Heart left ventricle (tissue), 16 donors: Measurements from ENCODE around the gene TAF9B. TPM values are rescaled to one million over a fixed set of nuclear protein-coding genes. Genes with fewer than 3 reads are reported as not detected.
A peak's percentile ranks its signal among the peaks of the same experiment; 100 is the strongest.

Experiments
- ATAC-seq, 4 donors: fragments of 200-7000 bp; cut with Tn5 transposase; one replicate each; pipeline ENCODE4 v1.9.1; 2020 to 2022; ENCODE audit warnings: moderate library complexity in 4 of 4, mild to moderate bottlenecking in 3 of 4, moderate number of reproducible peaks in 1 of 4
- DNase-seq, 5 donors: peaks; one replicate each; pipeline ENCODE4 v3.0.0-alpha.2; 2020
- H3K27ac ChIP-seq, 12 donors: fragments of 200-600 bp; sonication (generic) in 4 of 12; one replicate each; pipeline versions ENCODE4 v1.5.0 to v1.8.0; 2016 to 2022; ENCODE audit warnings: mild to moderate bottlenecking in 2 of 12
- H3K27me3 ChIP-seq, 9 donors: fragments of 200-600 bp; sonication (generic) in 2 of 9; one replicate each; pipeline versions ENCODE4 v1.5.1 to v1.8.0; 2016 to 2022; ENCODE audit warnings: mild to moderate bottlenecking in 3 of 9
- H3K36me3 ChIP-seq, 9 donors: fragments of 200-600 bp; sonication (generic) in 2 of 9; one replicate each; pipeline versions ENCODE4 v1.5.0 to v1.8.0; 2018 to 2022; ENCODE audit warnings: mild to moderate bottlenecking in 2 of 9
- H3K4me1 ChIP-seq, 12 donors: fragments of 200-600 bp; sonication (generic) in 4 of 12; one replicate each; pipeline versions ENCODE4 v1.5.0 to v1.8.0; 2016 to 2022; ENCODE audit warnings: mild to moderate bottlenecking in 3 of 12
- H3K4me3 ChIP-seq, 12 donors: fragments of 200-600 bp; sonication (generic) in 4 of 12; one replicate each; pipeline versions ENCODE4 v1.5.0 to v1.8.0; 2017 to 2022; ENCODE audit warnings: mild to moderate bottlenecking in 9 of 12, moderate library complexity in 4 of 12
- H3K9me3 ChIP-seq, 12 donors: fragments of 200-600 bp; sonication (generic) in 4 of 12; one replicate each; pipeline versions ENCODE4 v1.5.0 to v1.8.0; 2016 to 2022; ENCODE audit warnings: mild to moderate bottlenecking in 1 of 12
- POLR2A ChIP-seq, 2 donors: fragments of 450-650 bp; IDR thresholded peaks; one replicate each; pipeline ENCODE4 v1.6.1; 2017; ENCODE audit warnings: antibody characterized with exemption in 2 of 2, mild to moderate bottlenecking in 2 of 2, moderate library complexity in 2 of 2
- WGBS, 4 donors: extraction: QIAGEN DNeasy Blood & Tissue Kit in 2 of 4; methylation state at CpG; one replicate each; pipeline versions ENCODE4 v1.1.5 to v1.1.7; 2013 to 2018; 5-methylcytosine and 5-hydroxymethylcytosine counted together
- intact Hi-C, 10 donors: fragments of 100-400 bp; cut with DNase I; formaldehyde crosslinking; loops; one replicate each; pipeline versions ENCODE4 v1.11.1 to v1.14.2; 2022
- polyA plus RNA-seq, 2 donors: library from polyadenylated mRNA; stranded (reverse); fragments of 200-250 nt; gene quantifications; one replicate each; pipeline ENCODE4 v1.2.3, GENCODE V29; 2013
- total RNA-seq, 9 donors: library from RNA; depleted of rRNA in 2 of 9; stranded (reverse); fragments of >200 nt in 2 of 9; fragmentation: NEBNext Ultra II Directional in 3 of 9; extraction: Animal tissue kit (Norgen Biotek cat#: 25700) in 3 of 9; gene quantifications; one replicate each; pipeline versions ENCODE4 v1.1.0 to v1.2.4, GENCODE V29; 2016 to 2023
- TF ChIP-seq, protein P1 (sequence below), 12 donors: fragments of 200-600 bp; sonication (generic) in 4 of 12; IDR thresholded peaks; one replicate each; pipeline versions ENCODE4 v1.5.0 to v1.8.0; 2018 to 2022; ENCODE audit warnings: antibody characterized with exemption in 12 of 12, mild to moderate bottlenecking in 5 of 12
- donor health status: ischemic (EF 13 %, LVEDD 7.1; RV severe dilation, severe dysfunction).
- donor health status: healthy with polysubstance abuse.
- donor health status: DM: no; HTN: yes; CAD: no.
- donor health status: DM: no; HTN: no; CAD: no.
- donor health status: ischemic (EF 25% LVEDD 6.9; RV normal size, moderate dysfunction).
- donor health status: ischemic (EF 25% LVEDD 5.7; RV mildly dilated, moderate dysfunction).
- donor health status: healthy.
- donor health status: DM: yes; HTN: yes; CAD: no.
- donor health status: ischemic (EF 35%, LVEDD 5.7; RV mildly dilated, moderate dysfunction).
- donor health status: nonischemic (EF 11% LVEDD 7.7; RV severe dilation, severe dysfunction).
- donor health status: DM: yes; HTN: yes; CAD: no.
- donor health status: PGD.
- donor health status: ischemic (EF 29% LVEDD 5.4; RV normal size, mild dysfunction).
- donor health status: nonischemic (EF 23%, LVEDD 6.1; RV moderate dilation, normal function).

Gene TAF9B
- total and polyA plus RNA-seq, 11 donors: 10.2 to 31.9 (median 22.6) TPM

DNA sequence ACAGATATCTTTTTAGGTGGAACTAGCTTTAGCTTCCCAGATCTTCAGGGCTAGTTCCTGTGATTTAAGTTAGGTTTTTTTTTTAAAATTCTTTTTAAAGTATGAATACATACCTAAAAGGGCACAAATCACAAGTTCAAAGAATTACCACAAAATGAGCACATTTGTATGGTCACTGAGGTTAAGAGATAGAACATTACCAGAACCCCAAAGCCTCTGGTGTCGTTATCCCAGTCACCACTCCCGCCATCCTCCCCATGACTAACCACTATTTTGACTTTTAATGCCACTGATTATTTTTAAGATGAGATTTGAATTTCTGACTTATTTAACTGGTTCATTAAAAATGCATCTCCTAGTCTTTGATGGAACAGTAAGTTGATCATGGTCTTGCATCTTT, 30.0 kb downstream of the TAF9B start:
- peaks cover 0 to 52% (median 43%) of the 10 kb centered on the region in 9 donors for H3K36me3 ChIP-seq
- DNase-seq (no peak), ATAC-seq (no peak)
- H3K4me1 ChIP-seq: peaks cover 0 to 67% (median 36%) of the 10 kb centered on the region in 12 donors
- H3K9me3 ChIP-seq: no peaks in the 10 kb centered on the region
- intact Hi-C loops: loop anchor here in 4 of 10 donors (10.0 kb wide), 3 partner anchors 195 to 215 kb away; partner anchors contain the start of genes ATP7A (in 1 of the 4), COX7B (in 1 of the 4) and MAGT1 (in 1 of the 4)
- WGBS, 4 donors: 74 to 84% (median 77%) methylated on average over 2 of the region's 2 CpGs
- H3K27ac ChIP-seq: no peak overlapping the region
- H3K4me3 ChIP-seq: no peak overlapping the region
- TF ChIP-seq POLR2A (IDR thresholded peaks at IDR 0.05): no peak
- TF ChIP-seq, protein P1, sequence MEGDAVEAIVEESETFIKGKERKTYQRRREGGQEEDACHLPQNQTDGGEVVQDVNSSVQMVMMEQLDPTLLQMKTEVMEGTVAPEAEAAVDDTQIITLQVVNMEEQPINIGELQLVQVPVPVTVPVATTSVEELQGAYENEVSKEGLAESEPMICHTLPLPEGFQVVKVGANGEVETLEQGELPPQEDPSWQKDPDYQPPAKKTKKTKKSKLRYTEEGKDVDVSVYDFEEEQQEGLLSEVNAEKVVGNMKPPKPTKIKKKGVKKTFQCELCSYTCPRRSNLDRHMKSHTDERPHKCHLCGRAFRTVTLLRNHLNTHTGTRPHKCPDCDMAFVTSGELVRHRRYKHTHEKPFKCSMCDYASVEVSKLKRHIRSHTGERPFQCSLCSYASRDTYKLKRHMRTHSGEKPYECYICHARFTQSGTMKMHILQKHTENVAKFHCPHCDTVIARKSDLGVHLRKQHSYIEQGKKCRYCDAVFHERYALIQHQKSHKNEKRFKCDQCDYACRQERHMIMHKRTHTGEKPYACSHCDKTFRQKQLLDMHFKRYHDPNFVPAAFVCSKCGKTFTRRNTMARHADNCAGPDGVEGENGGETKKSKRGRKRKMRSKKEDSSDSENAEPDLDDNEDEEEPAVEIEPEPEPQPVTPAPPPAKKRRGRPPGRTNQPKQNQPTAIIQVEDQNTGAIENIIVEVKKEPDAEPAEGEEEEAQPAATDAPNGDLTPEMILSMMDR (IDR thresholded peaks at IDR 0.05): no peak
- no peaks in the 10 kb centered on the region for H3K27me3 ChIP-seq

DNA sequence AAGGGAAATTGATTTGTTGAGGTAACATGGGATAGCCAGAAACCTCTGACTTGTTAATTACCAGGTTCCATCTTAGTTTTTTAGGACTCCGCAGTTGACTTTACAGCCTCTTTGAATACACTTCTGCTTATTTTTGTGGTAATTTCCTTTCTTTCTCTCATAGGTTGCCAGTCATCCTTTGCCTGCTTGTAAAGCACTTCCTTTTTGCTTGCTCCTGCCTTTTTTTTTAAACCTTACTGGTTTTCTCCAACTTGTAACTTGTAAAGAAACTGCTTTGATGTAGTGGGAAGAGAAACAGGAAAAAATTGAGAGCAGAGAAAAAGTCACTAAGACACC, 32.8 kb downstream of the TAF9B start:
- Histone ChIP-seq H3K27ac (peak overlapping the region in 4 of 12 donors; percentile 9 to 96 (median 95)), H3K4me3 (peak overlapping the region in 8 of 12 donors; percentile 61 to 96 (median 84)), H3K4me1 (peaks cover 0 to 57% (median 36%) of the 10 kb centered on the region in 12 donors), H3K27me3 (no peaks in the 10 kb centered on the region), H3K36me3 (peaks cover 0 to 25% (median 17%) of the 10 kb centered on the region in 9 donors), H3K9me3 (peaks cover 0 to 3% (median 0%) of the 10 kb centered on the region in 12 donors)
- DNase-seq (no peak), ATAC-seq (no peak)
- WGBS, 4 donors: 63 to 88% (median 81%) methylated on average over 1 of the region's 1 CpG
- TF ChIP-seq, protein P1 (IDR thresholded peaks at IDR 0.05): no peak
- TF ChIP-seq POLR2A (IDR thresholded peaks at IDR 0.05): no peak
- intact Hi-C loops: loop anchor here in 4 of 10 donors (10.0 kb wide), 3 partner anchors 192 to 212 kb away; partner anchors contain the start of genes ATP7A (in 1 of the 4), COX7B (in 1 of the 4) and MAGT1 (in 1 of the 4)

DNA sequence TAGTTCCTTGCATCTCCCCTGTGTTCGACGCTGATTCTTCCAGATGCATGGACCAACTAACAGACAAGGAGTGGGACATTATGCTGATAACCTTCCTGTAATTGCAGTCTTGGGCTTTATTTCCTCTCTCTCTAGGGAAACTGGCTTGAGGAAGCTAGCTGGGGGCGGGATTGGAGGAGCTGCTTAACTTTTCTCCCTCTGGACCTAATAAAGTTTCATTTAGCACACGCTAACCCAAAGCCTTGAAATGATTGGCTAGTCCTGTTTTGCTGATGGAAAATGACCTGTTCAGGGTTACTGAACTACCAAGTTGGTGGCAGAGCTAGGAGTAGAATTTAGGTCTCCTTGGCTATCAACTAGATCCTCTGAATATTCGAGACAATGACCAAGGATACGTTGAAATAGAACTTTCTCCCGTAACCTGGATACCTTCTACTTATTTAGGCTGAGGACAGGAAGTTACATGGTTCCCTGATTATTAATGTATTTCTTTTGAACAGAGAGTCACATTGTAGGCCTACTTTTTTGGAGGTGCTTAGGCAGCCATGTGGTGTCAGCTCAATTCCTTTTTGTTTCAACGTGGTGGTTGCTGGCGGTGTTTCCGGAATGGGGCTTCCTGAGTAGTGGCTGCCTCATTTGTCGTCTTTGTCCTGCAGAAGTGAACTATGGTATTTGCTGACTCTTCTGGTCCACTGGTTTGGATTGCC, 33.4 kb downstream of the TAF9B start:
- H3K4me3 ChIP-seq: peak overlapping the region in 10 of 12 donors; percentile 61 to 96 (median 80)
- H3K27me3 ChIP-seq: no peaks in the 10 kb centered on the region
- TF ChIP-seq, protein P1 (IDR thresholded peaks at IDR 0.05): no peak
- TF ChIP-seq POLR2A (IDR thresholded peaks at IDR 0.05): no peak
- H3K9me3 ChIP-seq: peaks cover 0 to 3% (median 0%) of the 10 kb centered on the region in 12 donors
- peak overlapping the region in 7 of 12 donors; percentile 9 to 96 (median 94) for H3K27ac ChIP-seq
- intact Hi-C loops: loop anchor here in 4 of 10 donors (10.0 kb wide), 3 partner anchors 191 to 211 kb away; partner anchors contain the start of genes ATP7A (in 1 of the 4), COX7B (in 1 of the 4) and MAGT1 (in 1 of the 4)
- 14 to 45% (median 26%) methylated on average over 11 of the region's 11 CpGs for WGBS, 4 donors
- DNase-seq: no peak
- H3K36me3 ChIP-seq: peaks cover 0 to 20% (median 12%) of the 10 kb centered on the region in 9 donors
- ATAC-seq: no peak
- H3K4me1 ChIP-seq: peaks cover 0 to 53% (median 36%) of the 10 kb centered on the region in 12 donors
